GM19463 (cell line): Measurements from ENCODE around the gene HEATR3.
"Not testable (repeated sequence)": the region's sequence is repeated elsewhere in the genome, so short reads cannot be mapped to it uniquely, and the experiment has no call there.

Source experiments
- ATAC-seq: cut with Tn5 transposase; IDR thresholded peaks from one replicate; pipeline ENCODE4 v1.9.1; 2021; ENCODE audit warnings: mild to moderate bottlenecking, moderate library complexity; ENCODE audit not compliant: unreplicated experiment

HEATR3 gene

GRCh38 chr16:50099957-50100648 is 34.3 kb downstream of the HEATR3 start:
- ATAC-seq, result no peak

GRCh38 chr16:50102051-50102746 is 36.4 kb downstream of the HEATR3 start:
- no peak for ATAC-seq

DNA sequence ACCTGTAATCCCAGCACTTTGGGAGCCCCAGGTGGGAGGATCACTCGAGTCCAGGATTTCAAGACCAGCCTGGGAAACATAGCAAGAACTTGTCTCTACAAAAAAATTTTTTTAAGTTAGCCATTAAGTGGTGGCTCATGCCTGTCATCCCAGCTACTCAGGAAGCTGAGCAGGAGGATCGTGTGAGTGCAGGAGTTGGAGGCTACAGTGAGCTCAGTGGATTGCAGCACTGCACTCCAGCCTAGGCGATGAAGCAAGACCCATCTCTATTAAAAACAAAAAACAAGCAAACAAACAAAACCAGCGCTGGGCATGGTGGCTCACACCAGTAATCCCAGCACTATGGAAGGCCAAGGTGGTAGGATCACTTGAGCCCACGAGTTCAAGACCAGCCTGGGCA is 38.0 kb downstream of the HEATR3 start:
- ATAC-seq, result no peak

DNA sequence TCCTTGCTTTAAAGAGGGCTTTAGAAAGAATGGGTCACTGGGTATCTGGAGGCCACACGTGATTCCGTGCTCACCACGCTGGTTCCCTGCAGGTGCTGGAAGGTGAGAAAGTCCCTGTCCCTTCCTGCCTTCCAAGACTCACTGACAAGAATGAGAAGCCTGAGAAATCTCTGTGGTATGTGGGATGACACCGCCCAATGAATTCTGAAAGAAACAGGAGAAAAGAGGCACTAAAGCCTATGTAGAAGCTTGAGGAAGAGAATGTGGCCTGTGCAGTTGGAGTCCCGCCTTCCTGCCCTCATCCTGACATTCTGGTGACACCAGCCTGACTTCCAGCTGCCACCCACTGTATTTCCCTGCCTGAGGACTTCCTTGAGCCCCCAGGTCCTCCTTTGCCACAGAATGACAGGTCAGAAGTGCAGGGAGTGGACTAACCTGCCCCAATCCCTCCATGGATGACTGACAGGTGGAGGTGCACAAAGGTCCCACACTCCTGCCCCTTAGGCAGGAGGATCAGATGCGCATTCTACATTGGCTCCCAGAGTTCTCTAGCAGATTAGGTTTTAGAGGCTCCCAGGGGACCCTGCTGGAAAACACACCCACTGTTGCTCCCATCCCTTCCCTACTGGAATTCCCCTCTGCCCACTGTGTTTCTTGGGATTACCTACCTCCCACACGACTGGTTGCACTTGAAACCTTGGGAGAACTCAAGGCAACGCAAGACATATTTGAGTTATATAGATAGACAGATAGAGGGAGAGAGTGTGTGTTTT is 48.8 kb downstream of the HEATR3 start:
- no peak for ATAC-seq

GRCh38 chr16:50120711-50121110 is 54.9 kb downstream of the HEATR3 start:
- ATAC-seq, result no peak

DNA sequence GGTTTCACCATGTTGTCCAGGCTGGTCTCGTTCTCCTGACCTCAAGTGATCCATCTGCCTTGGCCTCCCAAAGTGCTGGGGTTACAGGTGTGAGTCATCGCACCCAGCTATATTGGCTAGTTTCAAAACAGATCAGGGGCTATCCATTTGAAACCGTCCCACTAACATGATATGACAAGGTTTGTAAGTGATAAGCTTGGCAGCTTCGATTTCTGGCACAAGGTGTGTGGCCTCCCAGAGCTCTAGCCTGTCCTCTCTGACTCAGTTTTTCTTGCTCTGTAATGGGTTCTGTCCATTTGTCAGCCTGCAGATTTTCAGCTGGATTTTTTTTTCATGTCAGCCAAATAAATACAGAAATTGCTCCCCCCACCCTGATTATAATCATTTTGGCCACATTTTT is 55.5 kb downstream of the HEATR3 start:
- ATAC-seq, result peak; percentile 58

DNA sequence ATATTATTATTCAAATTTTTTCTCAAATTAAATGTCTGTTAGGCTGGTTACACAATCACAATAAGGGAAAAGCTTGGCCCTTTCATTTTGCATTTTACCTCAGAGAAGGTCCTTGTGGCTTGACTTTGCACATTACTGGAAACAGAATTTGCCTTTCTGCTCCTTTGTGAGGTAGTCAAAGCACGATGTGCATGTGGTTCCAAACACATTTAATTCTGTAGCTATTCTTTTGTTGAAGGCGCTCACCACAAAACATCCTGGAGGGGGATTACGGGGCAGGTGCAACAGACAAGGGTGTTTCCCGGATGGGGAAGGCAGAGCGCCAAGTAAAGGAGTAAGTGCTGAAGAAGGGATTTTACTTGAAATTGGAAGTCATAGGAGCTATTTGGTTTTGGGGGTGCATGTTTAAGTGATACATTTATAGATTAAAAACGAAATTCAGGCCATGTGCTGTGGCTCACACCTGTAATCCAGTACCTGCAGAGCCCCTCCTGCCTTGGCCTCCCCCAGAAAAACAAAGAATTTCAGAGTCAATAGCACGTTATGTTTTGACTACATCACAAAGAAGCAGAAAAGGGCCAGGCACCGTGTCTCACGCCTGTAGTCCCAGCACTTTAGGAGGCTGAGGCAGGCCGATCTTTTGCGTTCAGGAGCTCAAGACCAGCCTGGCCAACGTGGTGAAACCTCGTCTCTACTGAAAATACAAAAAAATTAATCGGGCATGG is 56.1 kb downstream of the HEATR3 start:
- ATAC-seq, result peak; percentile 63

DNA sequence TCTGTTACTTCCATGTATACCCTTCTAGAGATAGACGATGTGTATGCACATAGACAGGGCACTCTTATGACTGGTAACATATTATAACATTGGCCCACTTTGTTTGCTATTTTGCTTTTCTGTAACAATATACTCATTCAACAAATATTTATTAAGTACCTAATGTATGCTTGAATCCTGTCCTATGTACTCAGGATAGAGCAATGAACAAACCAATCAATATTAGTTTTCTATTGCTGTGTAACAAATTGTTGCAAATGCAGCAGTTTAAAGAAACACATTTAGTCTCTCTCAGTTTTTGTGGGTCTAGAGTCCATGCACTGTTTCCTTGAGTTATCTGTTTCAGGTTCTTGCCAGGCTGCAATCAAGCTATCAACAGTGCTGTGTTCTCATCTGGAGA is 57.6 kb downstream of the HEATR3 start:
- no peak for ATAC-seq

DNA sequence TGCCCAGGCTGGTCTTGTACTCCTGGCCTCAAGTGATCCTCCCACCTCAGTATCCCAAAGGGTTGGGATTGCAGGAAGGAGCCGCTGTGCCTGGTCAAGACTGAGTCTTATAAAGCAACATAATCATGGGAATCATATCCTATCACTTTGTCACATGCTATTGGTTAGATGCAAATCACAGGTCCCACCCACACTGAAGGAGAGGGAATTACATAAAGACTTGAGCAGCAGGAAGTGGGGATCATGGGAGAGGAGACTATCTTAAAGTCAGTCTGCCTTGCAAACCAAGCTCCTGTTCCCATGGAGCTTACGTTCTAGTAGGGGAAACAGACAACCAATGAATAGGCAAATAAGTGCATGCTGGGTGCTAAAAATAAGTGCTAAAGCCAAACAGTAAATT is 59.0 kb downstream of the HEATR3 start:
- ATAC-seq, result no peak

DNA sequence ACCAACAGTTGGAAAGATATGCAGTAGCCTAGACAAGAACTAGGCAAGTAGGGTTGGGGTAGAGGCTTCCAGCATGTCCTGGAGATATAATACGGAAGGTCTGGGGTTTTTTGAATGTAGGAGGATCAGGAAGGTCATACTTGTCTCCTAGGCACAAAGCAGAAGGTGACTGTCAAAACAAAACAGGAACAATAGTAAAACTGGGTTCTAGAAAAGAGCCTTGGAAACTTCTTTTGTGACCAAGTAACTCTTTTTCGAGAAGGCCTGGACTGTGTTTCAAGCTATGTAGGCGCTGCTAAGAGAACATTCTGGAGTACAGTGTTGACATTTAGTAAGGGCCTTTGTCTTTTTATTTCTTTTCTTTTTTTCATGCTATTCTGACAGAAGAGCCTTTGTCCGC is 60.4 kb downstream of the HEATR3 start:
- no peak for ATAC-seq

GRCh38 chr16:50132571-50132970 is 66.8 kb downstream of the HEATR3 start:
- not testable (repeated sequence) for ATAC-seq

DNA sequence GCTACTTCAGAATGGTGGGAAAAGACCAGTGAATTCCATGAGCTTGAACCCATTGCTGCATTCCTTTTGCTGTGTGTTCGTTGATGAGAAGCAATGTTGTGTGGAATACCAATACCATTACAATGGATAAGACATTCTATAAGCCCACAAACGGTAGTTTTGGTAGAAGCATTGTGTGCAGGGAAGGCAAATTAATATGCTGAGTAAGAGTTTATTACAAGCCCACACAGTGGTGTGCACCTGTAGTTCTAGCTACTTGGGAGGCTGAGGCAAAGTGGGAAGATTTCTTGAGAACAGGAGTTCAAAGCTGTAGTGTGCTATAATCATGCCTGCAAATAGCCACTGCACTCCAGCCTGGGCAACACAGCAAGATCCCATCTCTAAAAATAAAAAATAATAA is 67.4 kb downstream of the HEATR3 start:
- ATAC-seq, result no peak

DNA sequence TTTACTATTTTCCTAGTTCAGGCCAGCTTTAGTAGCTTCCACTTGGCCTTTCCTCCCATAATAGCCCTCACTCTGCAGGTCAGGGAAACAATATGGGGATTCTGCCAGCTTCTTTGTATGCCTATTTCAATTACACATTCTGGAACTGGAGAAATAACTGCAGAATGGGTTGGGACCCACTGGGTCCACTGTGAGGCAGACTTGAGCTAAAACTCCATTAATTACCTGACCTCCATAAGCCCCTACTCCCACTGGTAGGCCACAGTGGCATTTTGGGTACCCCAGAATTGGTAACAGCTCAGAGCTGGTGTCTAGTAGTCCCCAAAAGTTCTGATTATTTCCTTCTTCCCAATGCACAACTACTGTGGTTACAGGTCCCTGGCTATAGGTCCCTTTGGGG is 70.6 kb downstream of the HEATR3 start:
- ATAC-seq, result no peak

GRCh38 chr16:50137268-50137667 is 71.5 kb downstream of the HEATR3 start:
- no peak for ATAC-seq

DNA sequence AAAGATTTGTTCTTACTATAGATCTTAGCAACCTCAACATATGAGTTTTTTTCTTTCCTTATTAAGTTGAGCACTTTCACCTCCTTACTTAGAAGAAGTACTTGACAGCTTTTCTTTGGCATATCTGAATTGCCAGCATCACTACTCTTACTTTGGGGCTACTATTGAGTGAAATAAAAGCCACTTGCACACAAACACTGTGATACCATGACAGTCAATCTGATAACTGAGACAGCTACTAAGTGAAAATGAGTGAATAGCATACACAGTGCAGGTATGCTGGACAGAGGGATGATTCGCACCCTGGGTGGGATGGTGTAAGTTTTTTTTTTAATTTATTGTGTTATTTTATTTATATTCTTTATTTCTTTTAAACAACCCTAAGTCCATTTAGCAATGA is 73.8 kb downstream of the HEATR3 start:
- ATAC-seq, result no peak

- ATAC-seq, result no peak
Measured at GRCh38 chr16:50144211-50144610, 78.4 kb downstream of the HEATR3 start.

DNA sequence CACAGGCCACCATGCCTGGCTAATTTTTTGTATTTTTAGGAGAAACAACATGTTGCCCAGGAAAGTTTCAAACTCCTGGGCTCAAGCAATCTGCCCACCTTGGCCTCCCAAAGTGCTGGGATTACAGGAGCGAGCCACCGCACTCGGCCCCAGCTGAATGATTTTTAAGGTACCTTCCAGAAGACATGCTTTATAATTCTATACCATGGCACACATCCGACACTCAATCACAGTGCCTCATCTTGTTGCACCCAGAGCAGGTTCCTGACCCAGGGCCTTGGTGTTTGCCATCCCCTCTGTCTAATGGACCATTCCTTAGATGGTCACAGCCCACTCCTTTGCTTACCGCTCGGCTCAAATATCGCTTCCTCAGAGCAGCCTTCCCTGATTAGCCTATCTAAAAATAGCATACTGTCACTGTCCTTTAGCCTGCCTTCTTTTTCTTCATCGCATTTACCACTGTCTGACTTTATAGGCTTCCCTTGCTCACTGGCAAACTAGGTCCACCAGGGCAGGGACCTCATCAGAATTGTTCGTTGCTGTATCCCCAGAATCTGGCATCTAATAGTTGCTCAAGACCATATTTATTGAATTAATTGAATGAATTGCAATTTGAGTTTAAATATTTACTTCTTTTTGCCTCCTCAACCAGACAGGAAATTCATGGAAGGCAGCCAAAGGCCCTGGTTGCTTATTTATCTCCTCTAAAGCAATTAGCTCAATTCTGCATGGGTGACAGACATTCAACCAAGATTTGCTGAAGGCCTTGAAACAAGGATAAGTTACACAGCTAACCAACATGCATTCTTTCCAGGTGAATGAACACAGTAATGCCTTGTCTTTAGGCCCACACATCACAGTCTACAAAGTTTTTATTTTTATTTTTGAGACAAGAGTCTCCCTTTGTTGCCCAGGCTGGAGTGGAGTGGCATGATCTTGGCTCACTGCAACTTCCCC is 81.0 kb downstream of the HEATR3 start:
- no peak for ATAC-seq

GRCh38 chr16:50151322-50151721 is 85.6 kb downstream of the HEATR3 start:
- no peak for ATAC-seq

- no peak for ATAC-seq
Measured at GRCh38 chr16:50151756-50152155, 86.0 kb downstream of the HEATR3 start.

GRCh38 chr16:50152351-50152806 is 86.6 kb downstream of the HEATR3 start:
- ATAC-seq, result peak; percentile 52
